GM18951 (cell line): ENCODE measurements around the gene ECM1.

Experiments
- POLR2A ChIP-seq: IDR thresholded peaks from 4 replicates; pipeline ENCODE4 v1.6.1; 2011; ENCODE audit warnings: mild to moderate bottlenecking; ENCODE audit not compliant: insufficient read length, insufficient read depth; ENCODE audit errors: extremely low read depth
- in situ Hi-C: fragments of 300-500 bp; cut with MboI; formaldehyde crosslinking; loops from one replicate; pipeline ENCODE4 v1.12.0; 2022; ENCODE audit warnings: low sequenced_read_pairs, mixed read lengths, inconsistent platforms; ENCODE audit not compliant: unreplicated experiment

Gene ECM1

GRCh38 chr1:150486966-150487762, 20.7 kb upstream of the ECM1 start, which contains the start of gene TARS2:
TSS of gene TARS2 (plus strand) at chr1:150487419. CDS start at chr1:150487451, 32 bp downstream.
- in situ Hi-C loops: no loop called here
- TF ChIP-seq POLR2A: peak; percentile 91

- in situ Hi-C loops: no loop called here
- no peak for TF ChIP-seq POLR2A
Observed at GRCh38 chr1:150487763-150488115, 20.2 kb upstream of the ECM1 start.

GRCh38 chr1:150493175-150493574, 14.7 kb upstream of the ECM1 start:
- in situ Hi-C loops: no loop called here
- no peak for TF ChIP-seq POLR2A

- in situ Hi-C loops: no loop called here
- TF ChIP-seq POLR2A: no peak
Observed at GRCh38 chr1:150498342-150498741, 9.6 kb upstream of the ECM1 start.

- in situ Hi-C loops: no loop called here
Observed at GRCh38 chr1:150505431-150505830, 2.5 kb upstream of the ECM1 start.

GRCh38 chr1:150508982-150509381, 1.1 kb downstream of the ECM1 start:
- in situ Hi-C loops: no loop called here
- TF ChIP-seq POLR2A: no peak

More at GRCh38 chr1:150505431-150505830, 2.5 kb upstream of the ECM1 start:
- no peak for TF ChIP-seq POLR2A

GRCh38 chr1:150511551-150511950, 3.6 kb downstream of the ECM1 start:
- in situ Hi-C loops: no loop called here
- TF ChIP-seq POLR2A: no peak

- in situ Hi-C loops: no loop called here
- TF ChIP-seq POLR2A: no peak
Observed at GRCh38 chr1:150511985-150512660, 4.2 kb downstream of the ECM1 start.

- in situ Hi-C loops: no loop called here
Observed at GRCh38 chr1:150512846-150513245, 4.9 kb downstream of the ECM1 start.

GRCh38 chr1:150513351-150513791, 5.5 kb downstream of the ECM1 start:
- in situ Hi-C loops: no loop called here
- no peak for TF ChIP-seq POLR2A

More at GRCh38 chr1:150512846-150513245, 4.9 kb downstream of the ECM1 start:
- no peak for TF ChIP-seq POLR2A

GRCh38 chr1:150514260-150514659, 6.4 kb downstream of the ECM1 start:
- no peak for TF ChIP-seq POLR2A
- in situ Hi-C loops: no loop called here

- TF ChIP-seq POLR2A: no peak
- in situ Hi-C loops: no loop called here
Observed at GRCh38 chr1:150514913-150515327, 7.0 kb downstream of the ECM1 start.

- TF ChIP-seq POLR2A: peak; percentile 66
- in situ Hi-C loops: no loop called here
Observed at GRCh38 chr1:150515328-150516049, 7.6 kb downstream of the ECM1 start, which contains the start of gene FALEC. TSS of gene FALEC (plus strand) at chr1:150515752.

GRCh38 chr1:150516050-150516591, 8.2 kb downstream of the ECM1 start:
- in situ Hi-C loops: no loop called here
- TF ChIP-seq POLR2A: no peak
